Esophagus muscularis mucosa (tissue), 4 donors: ENCODE measurements around the gene STAT4. TPM values are rescaled to one million over a fixed set of nuclear protein-coding genes. Genes with fewer than 3 reads are reported as not detected.

ENCODE experiments used
- DNase-seq: peaks from one replicate; pipeline ENCODE4 v3.0.0-alpha.2; 2017; ENCODE audit errors: extremely low spot score
- H3K27ac ChIP-seq, 4 donors: fragments of 200-600 bp; sonication (generic); replicated peaks in 1 of 4; 1 replicate in 3 of 4; 2 replicates in 1 of 4; pipeline ENCODE4 v1.5.1; 2016 to 2019; ENCODE audit warnings: mild to moderate bottlenecking in 1 of 4
- H3K27me3 ChIP-seq, 4 donors: fragments of 200-600 bp; sonication (generic); one replicate each; pipeline versions ENCODE4 v1.5.1 to v1.6.0; 2016 to 2019
- H3K36me3 ChIP-seq, 4 donors: fragments of 200-600 bp; sonication (generic); one replicate each; pipeline ENCODE4 v1.5.1; 2016 to 2019
- H3K4me1 ChIP-seq, 4 donors: fragments of 200-600 bp; sonication (generic); one replicate each; pipeline ENCODE4 v1.5.1; 2016 to 2019
- H3K4me3 ChIP-seq, 4 donors: fragments of 200-600 bp; sonication (generic); 1 replicate in 2 of 4; 2 replicates in 2 of 4; pipeline ENCODE4 v1.5.1; 2016 to 2019; ENCODE audit warnings: mild to moderate bottlenecking in 4 of 4, moderate library complexity in 1 of 4
- H3K9me3 ChIP-seq, 4 donors: fragments of 200-600 bp; sonication (generic); 1 replicate in 3 of 4; 2 replicates in 1 of 4; pipeline ENCODE4 v1.5.1; 2016 to 2019
- EP300 ChIP-seq: sonication (generic); formaldehyde crosslinking; IDR thresholded peaks from one replicate; pipeline ENCODE4 v1.6.1; 2017; ENCODE audit warnings: antibody characterized with exemption
- POLR2A ChIP-seq: fragments of 450-650 bp; IDR thresholded peaks from one replicate; pipeline ENCODE4 v1.6.1; 2017; ENCODE audit warnings: antibody characterized with exemption, moderate library complexity, mild to moderate bottlenecking, low read depth
- POLR2AphosphoS5 ChIP-seq, 2 donors: sonication (generic); formaldehyde crosslinking; IDR thresholded peaks; one replicate each; pipeline ENCODE4 v1.6.1; 2017; ENCODE audit warnings: antibody characterized with exemption in 2 of 2
- WGBS: methylation state at CpG from one replicate; pipeline ENCODE4 v1.1.5; 2018; 5-methylcytosine and 5-hydroxymethylcytosine counted together
- intact Hi-C: fragments of 100-400 bp; cut with DNase I; formaldehyde crosslinking; loops from one replicate; pipeline ENCODE4 v1.15.1; 2023
- total RNA-seq, 4 donors: library from RNA; depleted of rRNA; stranded (reverse); fragments of >200 nt; gene quantifications; one replicate each; pipeline versions ENCODE4 v1.1.0 to v1.2.1, GENCODE V29; 2016
- TF ChIP-seq, protein P1 (sequence below), 3 experiments: fragments of 200-600 bp in 2 of 3; fragments of 450-650 bp in 1 of 3; sonication (generic) in 2 of 3; IDR thresholded peaks; one replicate each; pipeline ENCODE4 v1.5.1; 2017 to 2019; ENCODE audit warnings: antibody characterized with exemption in 3 of 3, mild to moderate bottlenecking in 2 of 3, moderate library complexity in 1 of 3

Gene STAT4
- total RNA-seq, 4 donors from 2014 or later = 0.26 to 5.4 (median 2.4) TPM

DNA sequence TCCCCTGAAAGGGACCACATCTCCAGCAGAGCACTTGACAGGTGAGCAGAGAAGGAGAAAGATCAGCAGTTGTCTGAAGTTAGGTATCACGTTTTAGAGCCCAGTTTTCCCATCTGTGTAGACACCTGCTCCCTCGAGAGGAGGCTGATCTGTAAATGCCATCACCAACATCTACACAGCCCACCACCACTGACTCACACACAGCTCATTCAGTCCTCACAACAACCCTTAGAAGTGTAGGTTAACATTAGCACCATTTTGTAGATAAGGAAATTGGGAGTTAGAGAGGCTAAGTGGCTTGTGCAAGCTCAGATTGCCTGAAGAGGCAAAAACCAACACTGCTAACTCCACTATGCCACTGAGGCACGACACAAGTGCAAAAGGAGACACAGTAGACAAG lies 99.6 kb downstream of the STAT4 start:
- peaks cover 0 to 43% (median 22%) of the 10 kb centered on the region in 4 donors for H3K4me1 ChIP-seq
- peak overlapping the region; percentile 44 to 67 (median 50) for H3K27ac ChIP-seq
- H3K27me3 ChIP-seq = peaks cover 0 to 5% (median 1%) of the 10 kb centered on the region in 4 donors
- TF ChIP-seq POLR2AphosphoS5 (IDR thresholded peaks at IDR 0.05) (no peak), POLR2A (no peak), EP300 (no peak)
- TF ChIP-seq, protein P1, sequence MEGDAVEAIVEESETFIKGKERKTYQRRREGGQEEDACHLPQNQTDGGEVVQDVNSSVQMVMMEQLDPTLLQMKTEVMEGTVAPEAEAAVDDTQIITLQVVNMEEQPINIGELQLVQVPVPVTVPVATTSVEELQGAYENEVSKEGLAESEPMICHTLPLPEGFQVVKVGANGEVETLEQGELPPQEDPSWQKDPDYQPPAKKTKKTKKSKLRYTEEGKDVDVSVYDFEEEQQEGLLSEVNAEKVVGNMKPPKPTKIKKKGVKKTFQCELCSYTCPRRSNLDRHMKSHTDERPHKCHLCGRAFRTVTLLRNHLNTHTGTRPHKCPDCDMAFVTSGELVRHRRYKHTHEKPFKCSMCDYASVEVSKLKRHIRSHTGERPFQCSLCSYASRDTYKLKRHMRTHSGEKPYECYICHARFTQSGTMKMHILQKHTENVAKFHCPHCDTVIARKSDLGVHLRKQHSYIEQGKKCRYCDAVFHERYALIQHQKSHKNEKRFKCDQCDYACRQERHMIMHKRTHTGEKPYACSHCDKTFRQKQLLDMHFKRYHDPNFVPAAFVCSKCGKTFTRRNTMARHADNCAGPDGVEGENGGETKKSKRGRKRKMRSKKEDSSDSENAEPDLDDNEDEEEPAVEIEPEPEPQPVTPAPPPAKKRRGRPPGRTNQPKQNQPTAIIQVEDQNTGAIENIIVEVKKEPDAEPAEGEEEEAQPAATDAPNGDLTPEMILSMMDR (IDR thresholded peaks at IDR 0.05) = no peak
- no peaks in the 10 kb centered on the region for H3K36me3 ChIP-seq
- 84% methylated on average over 3 of the region's 3 CpGs for WGBS
- H3K4me3 ChIP-seq = no peak overlapping the region
- no peak for DNase-seq
- intact Hi-C loops = loop anchor here (5.0 kb wide), 3 partner anchors 106 to 471 kb away; no protein-coding TSS in a partner anchor
- H3K9me3 ChIP-seq = no peaks in the 10 kb centered on the region

DNA sequence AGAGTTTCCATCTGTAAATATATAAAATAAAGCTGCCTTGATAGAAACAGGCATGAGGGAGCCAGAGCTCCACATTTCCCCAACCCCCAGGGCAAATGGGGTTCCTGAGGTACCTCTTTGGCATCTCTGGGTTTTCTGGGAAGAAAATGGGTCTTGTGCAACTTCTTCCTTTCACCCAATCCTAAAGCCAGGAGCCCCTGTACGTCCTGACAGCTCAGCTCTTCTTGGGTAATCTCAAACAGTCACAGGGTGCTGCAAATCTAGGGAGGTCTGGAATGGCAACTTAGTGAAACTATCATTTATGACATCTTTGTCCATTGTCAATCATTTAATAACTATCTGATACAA lies 100.2 kb downstream of the STAT4 start:
- WGBS = 36% methylated on average over 1 of the region's 1 CpG
- intact Hi-C loops = loop anchor here (5.0 kb wide), 3 partner anchors 107 to 472 kb away; no protein-coding TSS in a partner anchor
- DNase-seq = no peak
- Histone ChIP-seq H3K27me3 (peaks cover 0 to 5% (median 1%) of the 10 kb centered on the region in 4 donors), H3K9me3 (no peaks in the 10 kb centered on the region), H3K4me1 (peaks cover 0 to 43% (median 22%) of the 10 kb centered on the region in 4 donors), H3K27ac (peak overlapping the region; percentile 44 to 67 (median 50)), H3K4me3 (no peak overlapping the region), H3K36me3 (no peaks in the 10 kb centered on the region)
- no peak for TF ChIP-seq POLR2AphosphoS5 (IDR thresholded peaks at IDR 0.05)
- no peak for TF ChIP-seq POLR2A
- TF ChIP-seq EP300 = no peak
- TF ChIP-seq, protein P1 (IDR thresholded peaks at IDR 0.05) = no peak

DNA sequence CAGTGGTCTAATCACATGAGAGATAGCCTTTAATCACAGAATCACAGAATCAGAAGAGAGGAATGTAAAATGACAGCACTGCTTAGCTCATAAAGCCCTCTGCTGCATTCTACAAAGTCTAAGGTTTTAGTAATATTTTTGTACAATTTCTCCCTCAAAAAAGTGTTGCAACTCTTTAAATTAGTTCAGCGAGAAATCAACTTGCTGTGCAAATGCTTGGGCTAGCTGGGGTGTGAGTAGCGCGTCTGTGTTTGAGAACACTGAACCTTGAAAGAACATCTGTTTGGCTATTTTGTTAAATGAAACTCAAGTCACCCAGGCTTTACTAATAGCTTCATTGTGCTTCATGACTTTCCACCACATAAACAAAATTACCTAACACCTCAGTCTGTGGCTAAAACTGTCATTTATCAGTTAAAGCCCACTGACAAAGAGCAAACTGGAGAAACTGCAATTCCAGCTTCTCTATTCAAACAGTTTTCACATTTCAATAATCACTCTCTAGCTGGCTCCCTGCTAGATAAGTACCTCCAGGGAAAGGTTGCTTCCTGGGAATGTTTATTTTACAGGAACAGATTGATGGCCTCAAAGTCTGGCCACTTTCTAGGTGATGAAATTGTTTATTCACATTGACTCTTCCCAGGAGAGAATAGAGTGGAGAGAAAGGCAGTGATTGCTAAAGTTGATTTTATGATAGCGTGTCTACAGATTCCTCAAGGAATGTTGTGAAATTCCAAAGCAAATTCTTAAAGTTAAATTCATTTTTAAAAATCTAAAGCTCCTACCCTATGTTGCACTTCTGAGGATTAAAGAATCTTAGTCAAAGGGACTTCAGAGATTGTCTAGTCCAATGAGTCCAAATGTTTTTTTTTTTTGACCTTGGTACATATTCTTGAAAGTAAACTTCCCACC lies 100.8 kb downstream of the STAT4 start:
- peaks cover 0 to 5% (median 1%) of the 10 kb centered on the region in 4 donors for H3K27me3 ChIP-seq
- WGBS = 43% methylated on average over 4 of the region's 4 CpGs
- no peak for DNase-seq
- TF ChIP-seq POLR2A = no peak
- TF ChIP-seq, protein P1 (IDR thresholded peaks at IDR 0.05) = no peak
- peak in 1 of 2 donors; percentile 43 for TF ChIP-seq POLR2AphosphoS5 (IDR thresholded peaks at IDR 0.05)
- TF ChIP-seq EP300 = no peak
- no peak overlapping the region for H3K4me3 ChIP-seq
- intact Hi-C loops = loop anchor here (5.0 kb wide), 3 partner anchors 107 to 472 kb away; no protein-coding TSS in a partner anchor
- H3K27ac ChIP-seq = peak overlapping the region; percentile 44 to 67 (median 52)
- no peaks in the 10 kb centered on the region for H3K36me3 ChIP-seq
- no peaks in the 10 kb centered on the region for H3K9me3 ChIP-seq
- peaks cover 0 to 43% (median 22%) of the 10 kb centered on the region in 4 donors for H3K4me1 ChIP-seq

DNA sequence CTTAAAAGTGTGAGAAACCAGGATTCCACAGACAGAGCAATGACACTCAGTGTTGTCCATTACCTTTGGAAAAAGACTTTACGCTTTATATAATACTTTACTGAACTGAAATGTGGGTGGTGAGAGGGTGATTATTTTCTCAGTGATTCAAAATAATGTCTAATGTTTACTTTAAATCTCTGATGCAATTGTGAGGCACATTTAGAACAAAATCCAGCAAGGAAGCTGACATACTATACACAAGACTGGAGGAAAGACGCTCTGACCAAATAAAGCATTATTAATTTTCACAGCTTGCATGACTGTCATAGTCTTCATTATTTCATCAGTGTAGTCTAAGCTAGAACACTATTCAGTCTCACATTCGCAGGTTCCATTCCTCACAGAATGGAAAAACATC lies 102.7 kb downstream of the STAT4 start:
- H3K9me3 ChIP-seq = no peaks in the 10 kb centered on the region
- WGBS = 99% methylated on average over 3 of the region's 3 CpGs
- no peak for TF ChIP-seq EP300
- TF ChIP-seq, protein P1 (IDR thresholded peaks at IDR 0.05) = no peak
- TF ChIP-seq POLR2A = no peak
- no peak for TF ChIP-seq POLR2AphosphoS5 (IDR thresholded peaks at IDR 0.05)
- no peak overlapping the region for H3K27ac ChIP-seq
- intact Hi-C loops = no loop called here
- no peak for DNase-seq
- no peaks in the 10 kb centered on the region for H3K36me3 ChIP-seq
- H3K27me3 ChIP-seq = peaks cover 0 to 3% (median 0%) of the 10 kb centered on the region in 4 donors
- no peak overlapping the region for H3K4me3 ChIP-seq
- H3K4me1 ChIP-seq = peaks cover 0 to 43% (median 22%) of the 10 kb centered on the region in 4 donors
